RWPE1 (cell line): ENCODE data around the gene VPS13D.

Experiments
- CTCF ChIA-PET: fragments of 350-600 bp; sonication (Branson Sonifier 250); formaldehyde crosslinking; extraction: SDS; loops from one replicate; lab custom pipeline; 2021; lab: Yijun Ruan, JAX
- POLR2A ChIA-PET: fragments of 400-600 bp; formaldehyde crosslinking; extraction: SDS; loops from one replicate; lab custom pipeline; 2020; ENCODE audit warnings: antibody characterized with exemption; ENCODE audit not compliant: low non-redundant PET; lab: Yijun Ruan, JAX
- DNase-seq: peaks from one replicate; pipeline ENCODE4 v3.0.0; 2012; ENCODE audit warnings: low spot score
- H3K27ac ChIP-seq: fragments of 450-650 bp; 2 replicates; pipeline ENCODE4 v1.5.1; 2017
- TF ChIP-seq, protein P1 (sequence below): fragments of 450-650 bp; conservative IDR thresholded peaks from 2 replicates; pipeline ENCODE4 v1.5.1; 2017; ENCODE audit warnings: low read depth, mild to moderate bottlenecking

The VPS13D gene

DNA sequence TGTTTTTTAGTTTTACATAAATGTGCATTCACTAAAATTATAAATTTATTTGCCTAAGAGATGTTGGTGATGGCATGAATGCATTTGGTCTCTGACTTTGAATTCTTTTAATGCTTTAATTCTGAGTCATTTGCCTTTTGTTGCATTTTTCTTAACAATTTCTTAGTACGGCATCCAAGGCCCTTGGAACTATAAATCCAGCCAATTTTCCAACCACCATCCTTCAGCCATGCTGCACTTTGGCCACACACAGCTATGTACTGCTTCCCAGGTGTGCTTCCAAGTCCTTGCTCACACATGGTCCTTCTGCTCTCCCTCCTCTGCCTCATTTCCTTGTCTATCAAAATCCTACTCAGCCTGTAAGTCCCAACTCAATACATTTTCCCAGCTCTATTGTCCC is 227.1 kb downstream of the VPS13D start:
- POLR2A ChIA-PET = no interaction called here
- TF ChIP-seq, protein P1, sequence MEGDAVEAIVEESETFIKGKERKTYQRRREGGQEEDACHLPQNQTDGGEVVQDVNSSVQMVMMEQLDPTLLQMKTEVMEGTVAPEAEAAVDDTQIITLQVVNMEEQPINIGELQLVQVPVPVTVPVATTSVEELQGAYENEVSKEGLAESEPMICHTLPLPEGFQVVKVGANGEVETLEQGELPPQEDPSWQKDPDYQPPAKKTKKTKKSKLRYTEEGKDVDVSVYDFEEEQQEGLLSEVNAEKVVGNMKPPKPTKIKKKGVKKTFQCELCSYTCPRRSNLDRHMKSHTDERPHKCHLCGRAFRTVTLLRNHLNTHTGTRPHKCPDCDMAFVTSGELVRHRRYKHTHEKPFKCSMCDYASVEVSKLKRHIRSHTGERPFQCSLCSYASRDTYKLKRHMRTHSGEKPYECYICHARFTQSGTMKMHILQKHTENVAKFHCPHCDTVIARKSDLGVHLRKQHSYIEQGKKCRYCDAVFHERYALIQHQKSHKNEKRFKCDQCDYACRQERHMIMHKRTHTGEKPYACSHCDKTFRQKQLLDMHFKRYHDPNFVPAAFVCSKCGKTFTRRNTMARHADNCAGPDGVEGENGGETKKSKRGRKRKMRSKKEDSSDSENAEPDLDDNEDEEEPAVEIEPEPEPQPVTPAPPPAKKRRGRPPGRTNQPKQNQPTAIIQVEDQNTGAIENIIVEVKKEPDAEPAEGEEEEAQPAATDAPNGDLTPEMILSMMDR = no peak
- no peak for DNase-seq
- CTCF ChIA-PET = interaction anchor here (0.8 kb wide), 1 partner anchor 47 kb away, joined by 3 read pairs; no protein-coding TSS in a partner anchor
- no peak overlapping the region for H3K27ac ChIP-seq

- POLR2A ChIA-PET = no interaction called here
- no peak for DNase-seq
- CTCF ChIA-PET = interaction anchor here (0.7 kb wide), 1 partner anchor 48 kb away, joined by 3 read pairs; no protein-coding TSS in a partner anchor
- TF ChIP-seq, protein P1 = no peak
- no peak overlapping the region for H3K27ac ChIP-seq
These were observed 227.9 kb downstream of the VPS13D start for GRCh38 chr1:12457771-12458170.

- TF ChIP-seq, protein P1 = no peak
- POLR2A ChIA-PET = no interaction called here
- DNase-seq = no peak
- no peak overlapping the region for H3K27ac ChIP-seq
- CTCF ChIA-PET = no interaction called here
These were observed 228.7 kb downstream of the VPS13D start for GRCh38 chr1:12458571-12458970.

DNA sequence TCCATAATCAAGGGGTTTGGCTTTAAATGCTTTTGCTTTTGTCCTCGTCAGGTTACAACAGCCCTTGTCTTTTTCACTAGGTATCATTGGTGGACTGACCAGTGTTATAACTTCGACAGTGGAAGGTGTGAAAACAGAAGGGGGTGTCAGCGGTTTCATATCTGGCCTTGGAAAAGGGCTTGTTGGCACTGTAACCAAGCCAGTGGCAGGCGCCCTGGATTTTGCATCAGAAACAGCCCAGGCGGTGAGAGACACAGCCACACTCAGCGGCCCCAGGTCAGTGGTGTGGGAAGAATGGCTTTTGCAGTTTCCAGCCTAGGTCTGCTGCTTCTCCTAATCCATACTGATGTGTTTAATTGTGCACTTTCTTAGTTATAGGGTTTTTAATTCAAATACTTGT is 230.3 kb downstream of the VPS13D start:
- no peak overlapping the region for H3K27ac ChIP-seq
- ChIA-PET CTCF (no interaction called here), POLR2A (no interaction called here)
- TF ChIP-seq, protein P1 = no peak
- DNase-seq = no peak

- TF ChIP-seq, protein P1 = no peak
- CTCF ChIA-PET = no interaction called here
- POLR2A ChIA-PET = no interaction called here
- no peak for DNase-seq
- no peak overlapping the region for H3K27ac ChIP-seq
These were observed 231.2 kb downstream of the VPS13D start for GRCh38 chr1:12460911-12461621.

GRCh38 chr1:12461754-12462153 is 231.9 kb downstream of the VPS13D start:
- no peak for DNase-seq
- H3K27ac ChIP-seq = no peak overlapping the region
- POLR2A ChIA-PET = no interaction called here
- CTCF ChIA-PET = interaction anchor here (0.6 kb wide), 1 partner anchor 157 kb away, joined by 3 read pairs; no protein-coding TSS in a partner anchor
- TF ChIP-seq, protein P1 = no peak
